Thyroid gland (tissue), 4 donors: ENCODE measurements around the gene RAPGEF4. TPM values are rescaled to one million over a fixed set of nuclear protein-coding genes. Genes with fewer than 3 reads are reported as not detected.

ENCODE experiments used
- DNase-seq, 2 donors: peaks; one replicate each; pipeline ENCODE4 v3.0.0-alpha.2; 2019
- H3K27ac ChIP-seq, 3 donors: fragments of 200-600 bp; sonication (generic); 1 replicate in 2 of 3; 2 replicates in 1 of 3; pipeline ENCODE4 v1.5.1; 2016 to 2019; ENCODE audit warnings: mild to moderate bottlenecking in 1 of 3, moderate library complexity in 1 of 3
- H3K27me3 ChIP-seq: fragments of 200-600 bp; sonication (generic); one replicate; pipeline ENCODE4 v1.5.1; 2019
- H3K36me3 ChIP-seq, 2 donors: fragments of 200-600 bp; sonication (generic); one replicate each; pipeline ENCODE4 v1.5.1; 2016 to 2019
- H3K4me1 ChIP-seq, 2 donors: fragments of 200-600 bp; sonication (generic); one replicate each; pipeline ENCODE4 v1.5.1; 2017 to 2019
- H3K4me3 ChIP-seq, 3 donors: fragments of 200-600 bp; sonication (generic); replicated peaks in 1 of 3; 1 replicate in 2 of 3; 2 replicates in 1 of 3; pipeline ENCODE4 v1.5.1; 2016; ENCODE audit warnings: mild to moderate bottlenecking in 1 of 3
- H3K9me3 ChIP-seq: fragments of 200-600 bp; sonication (generic); one replicate; pipeline ENCODE4 v1.5.1; 2017
- POLR2A ChIP-seq, 2 donors: fragments of 450-650 bp; IDR thresholded peaks; one replicate each; pipeline ENCODE4 v1.6.1; 2017; ENCODE audit warnings: antibody characterized with exemption in 2 of 2, mild to moderate bottlenecking in 2 of 2, moderate library complexity in 1 of 2
- WGBS, 2 donors: methylation state at CpG; one replicate each; pipeline ENCODE4 v1.1.5; 2017; 5-methylcytosine and 5-hydroxymethylcytosine counted together
- intact Hi-C: fragments of 100-400 bp; cut with DNase I; formaldehyde crosslinking; loops from one replicate; pipeline ENCODE4 v1.15.1; 2023
- total RNA-seq, 4 donors: library from RNA; depleted of rRNA; stranded (reverse); fragments of >200 nt; gene quantifications; one replicate each; pipeline ENCODE4 v1.2.3, GENCODE V29; 2016
- TF ChIP-seq, protein P1 (sequence below), 6 experiments: fragments of 200-600 bp in 3 of 6; fragments of 450-650 bp in 3 of 6; sonication (generic) in 3 of 6; IDR thresholded peaks; one replicate each; pipeline ENCODE4 v1.5.1; 2016 to 2019; ENCODE audit warnings: antibody characterized with exemption in 6 of 6, mild to moderate bottlenecking in 2 of 6, inconsistent platforms in 1 of 6, moderate library complexity in 1 of 6

RAPGEF4 gene
- total RNA-seq, 4 donors from 2014 or later, result 7.9 to 19.6 (median 12.1) TPM

- no peak for DNase-seq
- no peak overlapping the region for H3K4me3 ChIP-seq
- H3K9me3 ChIP-seq, result no peaks in the 10 kb centered on the region
- H3K27me3 ChIP-seq, result no peaks in the 10 kb centered on the region
- no peak for TF ChIP-seq POLR2A (IDR thresholded peaks at IDR 0.05)
- TF ChIP-seq, protein P1, sequence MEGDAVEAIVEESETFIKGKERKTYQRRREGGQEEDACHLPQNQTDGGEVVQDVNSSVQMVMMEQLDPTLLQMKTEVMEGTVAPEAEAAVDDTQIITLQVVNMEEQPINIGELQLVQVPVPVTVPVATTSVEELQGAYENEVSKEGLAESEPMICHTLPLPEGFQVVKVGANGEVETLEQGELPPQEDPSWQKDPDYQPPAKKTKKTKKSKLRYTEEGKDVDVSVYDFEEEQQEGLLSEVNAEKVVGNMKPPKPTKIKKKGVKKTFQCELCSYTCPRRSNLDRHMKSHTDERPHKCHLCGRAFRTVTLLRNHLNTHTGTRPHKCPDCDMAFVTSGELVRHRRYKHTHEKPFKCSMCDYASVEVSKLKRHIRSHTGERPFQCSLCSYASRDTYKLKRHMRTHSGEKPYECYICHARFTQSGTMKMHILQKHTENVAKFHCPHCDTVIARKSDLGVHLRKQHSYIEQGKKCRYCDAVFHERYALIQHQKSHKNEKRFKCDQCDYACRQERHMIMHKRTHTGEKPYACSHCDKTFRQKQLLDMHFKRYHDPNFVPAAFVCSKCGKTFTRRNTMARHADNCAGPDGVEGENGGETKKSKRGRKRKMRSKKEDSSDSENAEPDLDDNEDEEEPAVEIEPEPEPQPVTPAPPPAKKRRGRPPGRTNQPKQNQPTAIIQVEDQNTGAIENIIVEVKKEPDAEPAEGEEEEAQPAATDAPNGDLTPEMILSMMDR (IDR thresholded peaks at IDR 0.05), result no peak
- H3K27ac ChIP-seq, result no peak overlapping the region
- H3K4me1 ChIP-seq, result no peaks in the 10 kb centered on the region
- intact Hi-C loops, result no loop called here
- H3K36me3 ChIP-seq, result no peaks in the 10 kb centered on the region
- WGBS, 2 donors, result 88 to 99% methylated on average over 2 of the region's 2 CpGs
Measured at GRCh38 chr2:172997031-172997430, 261.4 kb downstream of the RAPGEF4 start.

GRCh38 chr2:172998547-172999272 is 263.1 kb downstream of the RAPGEF4 start:
- intact Hi-C loops, result no loop called here
- no peak for TF ChIP-seq POLR2A (IDR thresholded peaks at IDR 0.05)
- TF ChIP-seq, protein P1 (IDR thresholded peaks at IDR 0.05), result no peak
- Histone ChIP-seq H3K4me1 (peaks cover 5 to 9% of the 10 kb centered on the region in 2 donors), H3K4me3 (no peak overlapping the region), H3K27ac (no peak overlapping the region), H3K36me3 (no peaks in the 10 kb centered on the region), H3K9me3 (no peaks in the 10 kb centered on the region), H3K27me3 (no peaks in the 10 kb centered on the region)
- DNase-seq, result peak in 1 of 2 donors; percentile 13
- WGBS, 2 donors, result 67 to 75% methylated on average over 2 of the region's 2 CpGs

- TF ChIP-seq, protein P1 (IDR thresholded peaks at IDR 0.05), result no peak
- TF ChIP-seq POLR2A (IDR thresholded peaks at IDR 0.05), result no peak
- H3K4me3 ChIP-seq, result no peak overlapping the region
- H3K4me1 ChIP-seq, result peaks cover 5 to 10% of the 10 kb centered on the region in 2 donors
- no peak overlapping the region for H3K27ac ChIP-seq
- no peaks in the 10 kb centered on the region for H3K27me3 ChIP-seq
- no peak for DNase-seq
- H3K9me3 ChIP-seq, result no peaks in the 10 kb centered on the region
- intact Hi-C loops, result no loop called here
- WGBS, 2 donors, result 89 to 92% methylated on average over 4 of the region's 4 CpGs
- no peaks in the 10 kb centered on the region for H3K36me3 ChIP-seq
Measured at GRCh38 chr2:172999641-173000386, 264.2 kb downstream of the RAPGEF4 start.

- WGBS, 2 donors, result 74 to 87% methylated on average over 7 of the region's 7 CpGs
- TF ChIP-seq POLR2A (IDR thresholded peaks at IDR 0.05), result no peak
- TF ChIP-seq, protein P1 (IDR thresholded peaks at IDR 0.05), result no peak
- Histone ChIP-seq H3K36me3 (no peaks in the 10 kb centered on the region), H3K4me3 (no peak overlapping the region), H3K27ac (no peak overlapping the region), H3K27me3 (no peaks in the 10 kb centered on the region), H3K4me1 (peaks cover 5 to 10% of the 10 kb centered on the region in 2 donors), H3K9me3 (no peaks in the 10 kb centered on the region)
- intact Hi-C loops, result no loop called here
- no peak for DNase-seq
Measured at GRCh38 chr2:173001664-173002604, 266.3 kb downstream of the RAPGEF4 start.
